Osteoblast (primary cell): Measurements from ENCODE around the gene SNX12. TPM values are rescaled to one million over a fixed set of nuclear protein-coding genes. Genes with fewer than 3 reads are reported as not detected.

Experiments
- DNase-seq: peaks from one replicate; pipeline ENCODE4 v3.0.0; 2011; ENCODE audit warnings: low spot score, mixed read lengths; ENCODE audit not compliant: insufficient read length; ENCODE audit errors: missing footprints
- H2AFZ ChIP-seq: 2 replicates; pipeline ENCODE4 v1.6.0; 2011; ENCODE audit warnings: mild to moderate bottlenecking, low read length
- H3K27ac ChIP-seq: 2 replicates; pipeline ENCODE4 v1.5.1; 2011; ENCODE audit warnings: mild to moderate bottlenecking, low read depth, low read length, moderate library complexity
- H3K27me3 ChIP-seq: 2 replicates; pipeline ENCODE4 v1.6.0; 2012; ENCODE audit warnings: mild to moderate bottlenecking, control low read depth, inconsistent platforms, low read length, moderate library complexity; ENCODE audit not compliant: insufficient read depth
- H3K36me3 ChIP-seq: 2 replicates; pipeline ENCODE4 v1.5.1; 2011; ENCODE audit warnings: mild to moderate bottlenecking, low read length, control low read depth, moderate library complexity; ENCODE audit not compliant: insufficient read depth
- H3K4me1 ChIP-seq: 2 replicates; pipeline ENCODE4 v1.5.1; 2011; ENCODE audit warnings: mild to moderate bottlenecking, low read length, control low read depth, moderate library complexity; ENCODE audit not compliant: insufficient read depth
- H3K4me2 ChIP-seq: 2 replicates; pipeline ENCODE4 v1.6.0; 2011; ENCODE audit warnings: mild to moderate bottlenecking, low read length; ENCODE audit not compliant: insufficient read depth
- H3K4me3 ChIP-seq: fragments of 200-600 bp; sonication (generic); 3 replicates; pipeline ENCODE4 v1.5.1; 2012; ENCODE audit warnings: mild to moderate bottlenecking, low read length, inconsistent platforms; ENCODE audit not compliant: insufficient read depth
- H3K79me2 ChIP-seq: 2 replicates; pipeline ENCODE4 v1.6.0; 2012; ENCODE audit warnings: mild to moderate bottlenecking, low read length, control low read depth, inconsistent platforms; ENCODE audit not compliant: insufficient read depth
- H3K9me3 ChIP-seq: 2 replicates; pipeline ENCODE4 v1.5.1; 2011; ENCODE audit warnings: low read depth, low read length, control low read depth
- H4K20me1 ChIP-seq: 2 replicates; pipeline ENCODE4 v1.6.0; 2012; ENCODE audit warnings: mild to moderate bottlenecking, low read length, control low read depth; ENCODE audit not compliant: insufficient read depth
- total RNA-seq: library from RNA; depleted of rRNA; stranded (reverse); fragments of >200 nt; gene quantifications from 2 replicates; pipeline ENCODE4 v1.2.3, GENCODE V29; 2012
- TF ChIP-seq, protein P1 (sequence below): IDR thresholded peaks from 2 replicates; pipeline ENCODE4 v1.5.1; 2011; ENCODE audit warnings: mild to moderate bottlenecking, low read depth, low read length, moderate library complexity; ENCODE audit errors: extremely low read depth

Gene SNX12
- total RNA-seq, 1 donor, result 67.7 TPM

DNA sequence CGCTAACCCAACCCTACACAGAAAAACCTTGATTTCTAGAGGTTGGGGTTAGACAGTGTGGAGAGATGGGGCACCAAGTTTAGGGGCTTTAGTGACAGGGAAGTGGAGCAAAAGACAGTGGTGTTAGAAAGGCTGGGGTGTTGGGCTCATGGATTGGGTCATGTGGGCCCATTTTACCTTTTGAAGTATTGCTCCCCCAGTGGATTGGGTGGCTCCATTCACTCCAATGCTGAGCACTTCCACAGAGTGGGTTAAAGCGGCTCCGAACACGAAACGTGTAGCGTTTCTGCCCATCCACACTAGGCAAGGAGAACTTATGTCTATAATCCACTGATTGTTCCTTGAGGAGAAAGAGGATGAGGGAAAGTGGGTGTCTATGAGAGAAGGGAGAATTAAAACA is 40.9 kb upstream of the SNX12 start:
- no peak overlapping the region for H3K27ac ChIP-seq

DNA sequence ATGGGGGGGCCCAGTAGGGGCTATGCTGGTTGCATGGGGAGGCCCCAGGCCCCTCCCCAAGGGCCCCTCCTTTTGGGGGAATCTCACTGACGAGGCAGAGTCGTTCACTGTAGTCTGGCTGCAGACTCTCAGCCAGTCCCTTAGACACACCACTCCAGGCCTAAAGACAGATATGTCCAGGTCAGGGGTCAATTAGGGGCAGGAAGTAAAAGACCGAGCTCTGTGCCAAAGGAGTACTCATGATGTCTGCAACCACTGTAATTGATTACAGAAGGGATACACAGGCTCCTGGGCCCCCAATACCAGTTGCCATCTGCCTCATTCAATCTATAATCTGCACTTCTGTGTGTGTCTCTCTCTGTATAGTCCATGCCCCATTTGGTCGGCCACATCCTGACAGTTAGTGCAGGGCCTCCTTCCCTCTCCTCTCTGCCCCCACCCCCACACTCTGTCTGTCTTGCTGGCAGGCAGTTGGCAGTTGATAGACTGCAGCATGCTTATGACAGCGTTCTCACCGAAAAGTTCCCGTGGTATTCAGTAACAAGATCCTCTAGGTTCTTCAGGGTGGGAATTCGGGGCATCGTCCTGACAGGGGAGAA is 39.7 kb upstream of the SNX12 start:
- Histone ChIP-seq H3K9me3 (no peaks in the 10 kb centered on the region), H3K4me2 (no peak overlapping the region), H4K20me1 (no peaks in the 10 kb centered on the region), H3K79me2 (no peaks in the 10 kb centered on the region), H2AFZ (no peak overlapping the region), H3K36me3 (no peaks in the 10 kb centered on the region), H3K27me3 (peaks cover 7% of the 10 kb centered on the region), H3K27ac (no peak overlapping the region), H3K4me1 (no peaks in the 10 kb centered on the region), H3K4me3 (no peak overlapping the region)
- TF ChIP-seq, protein P1, sequence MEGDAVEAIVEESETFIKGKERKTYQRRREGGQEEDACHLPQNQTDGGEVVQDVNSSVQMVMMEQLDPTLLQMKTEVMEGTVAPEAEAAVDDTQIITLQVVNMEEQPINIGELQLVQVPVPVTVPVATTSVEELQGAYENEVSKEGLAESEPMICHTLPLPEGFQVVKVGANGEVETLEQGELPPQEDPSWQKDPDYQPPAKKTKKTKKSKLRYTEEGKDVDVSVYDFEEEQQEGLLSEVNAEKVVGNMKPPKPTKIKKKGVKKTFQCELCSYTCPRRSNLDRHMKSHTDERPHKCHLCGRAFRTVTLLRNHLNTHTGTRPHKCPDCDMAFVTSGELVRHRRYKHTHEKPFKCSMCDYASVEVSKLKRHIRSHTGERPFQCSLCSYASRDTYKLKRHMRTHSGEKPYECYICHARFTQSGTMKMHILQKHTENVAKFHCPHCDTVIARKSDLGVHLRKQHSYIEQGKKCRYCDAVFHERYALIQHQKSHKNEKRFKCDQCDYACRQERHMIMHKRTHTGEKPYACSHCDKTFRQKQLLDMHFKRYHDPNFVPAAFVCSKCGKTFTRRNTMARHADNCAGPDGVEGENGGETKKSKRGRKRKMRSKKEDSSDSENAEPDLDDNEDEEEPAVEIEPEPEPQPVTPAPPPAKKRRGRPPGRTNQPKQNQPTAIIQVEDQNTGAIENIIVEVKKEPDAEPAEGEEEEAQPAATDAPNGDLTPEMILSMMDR, result no peak
- no peak for DNase-seq

More for the DNA sequence above, 40.9 kb upstream of the SNX12 start:
- Histone ChIP-seq H3K4me1 (no peaks in the 10 kb centered on the region), H3K27me3 (peaks cover 9% of the 10 kb centered on the region), H4K20me1 (no peaks in the 10 kb centered on the region), H3K9me3 (no peaks in the 10 kb centered on the region), H3K79me2 (no peaks in the 10 kb centered on the region), H3K4me2 (no peak overlapping the region), H3K4me3 (no peak overlapping the region), H3K36me3 (no peaks in the 10 kb centered on the region), H2AFZ (no peak overlapping the region)
- no peak for DNase-seq
- TF ChIP-seq, protein P1, result no peak

DNA sequence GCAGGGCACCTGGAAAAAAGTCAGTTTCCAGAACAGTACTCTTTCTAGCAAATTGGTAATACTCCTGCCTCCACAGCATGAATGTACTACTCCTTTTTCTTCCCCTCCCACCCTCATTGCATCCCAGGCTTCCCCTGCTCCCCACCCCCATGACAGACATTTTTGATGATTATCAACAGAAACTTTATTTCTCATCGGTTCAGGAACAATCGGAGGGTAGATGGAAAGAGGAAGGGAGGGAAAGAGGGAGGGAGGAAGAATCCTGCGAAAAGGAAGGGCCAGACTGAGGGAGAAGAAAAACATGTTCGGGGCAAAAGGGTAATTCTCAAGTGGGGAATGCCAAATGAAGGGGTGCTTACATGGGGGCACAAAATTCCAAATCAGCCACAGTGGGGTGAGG is 39.1 kb upstream of the SNX12 start:
- TF ChIP-seq, protein P1, result no peak
- H3K79me2 ChIP-seq, result no peaks in the 10 kb centered on the region
- no peaks in the 10 kb centered on the region for H3K36me3 ChIP-seq
- no peak overlapping the region for H3K27ac ChIP-seq
- no peaks in the 10 kb centered on the region for H3K4me1 ChIP-seq
- H3K9me3 ChIP-seq, result no peaks in the 10 kb centered on the region
- no peak overlapping the region for H3K4me2 ChIP-seq
- DNase-seq, result no peak
- H3K27me3 ChIP-seq, result peaks cover 5% of the 10 kb centered on the region
- no peak overlapping the region for H2AFZ ChIP-seq
- H3K4me3 ChIP-seq, result no peak overlapping the region
- no peaks in the 10 kb centered on the region for H4K20me1 ChIP-seq

DNA sequence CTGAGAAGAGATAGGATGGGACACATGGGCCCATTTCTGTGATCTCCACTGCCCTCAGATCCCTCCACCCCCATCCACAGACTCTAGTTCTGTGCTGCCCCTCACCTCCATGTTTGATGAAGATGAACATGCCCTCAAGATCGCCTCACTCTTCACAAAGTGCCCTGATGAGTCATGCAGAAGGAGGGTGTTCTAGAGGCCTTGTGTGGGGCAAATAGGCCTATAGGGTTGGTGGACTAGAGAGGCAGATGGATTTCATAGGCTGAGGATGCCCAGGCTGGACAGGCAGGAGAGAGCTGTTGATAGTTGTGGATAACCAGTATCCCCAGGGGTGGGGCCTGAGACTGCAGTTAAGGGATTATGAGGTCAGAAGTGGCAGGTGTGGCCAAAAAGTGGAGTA is 38.3 kb upstream of the SNX12 start, which contains the start of gene CXorf65:
Gene CXorf65, minus strand, starts transcription at position 314 of the 400 bp plus-strand sequence. Its CDS starts 184 bp downstream, at position 130.
- no peaks in the 10 kb centered on the region for H4K20me1 ChIP-seq
- no peak within 1 kb of the TSS for H3K4me2 ChIP-seq
- TF ChIP-seq, protein P1, result no peak
- no peak within 1 kb of the TSS for H3K27ac ChIP-seq
- H3K4me1 ChIP-seq, result no peaks in the 10 kb centered on the region
- H3K9me3 ChIP-seq, result no peaks in the 10 kb centered on the region
- no peak within 1 kb of the TSS for H3K4me3 ChIP-seq
- no peaks in the 10 kb centered on the region for H3K79me2 ChIP-seq
- no peak for DNase-seq
- no peak within 1 kb of the TSS for H2AFZ ChIP-seq
- H3K27me3 ChIP-seq, result peaks cover 5% of the 10 kb centered on the region
- H3K36me3 ChIP-seq, result no peaks in the 10 kb centered on the region
